Measurements from ENCODE around the gene SPPL2B.
"Not testable (repeated sequence)": the region's sequence is repeated elsewhere in the genome, so short reads cannot be mapped to it uniquely, and the experiment has no call there.

Gene SPPL2B

DNA sequence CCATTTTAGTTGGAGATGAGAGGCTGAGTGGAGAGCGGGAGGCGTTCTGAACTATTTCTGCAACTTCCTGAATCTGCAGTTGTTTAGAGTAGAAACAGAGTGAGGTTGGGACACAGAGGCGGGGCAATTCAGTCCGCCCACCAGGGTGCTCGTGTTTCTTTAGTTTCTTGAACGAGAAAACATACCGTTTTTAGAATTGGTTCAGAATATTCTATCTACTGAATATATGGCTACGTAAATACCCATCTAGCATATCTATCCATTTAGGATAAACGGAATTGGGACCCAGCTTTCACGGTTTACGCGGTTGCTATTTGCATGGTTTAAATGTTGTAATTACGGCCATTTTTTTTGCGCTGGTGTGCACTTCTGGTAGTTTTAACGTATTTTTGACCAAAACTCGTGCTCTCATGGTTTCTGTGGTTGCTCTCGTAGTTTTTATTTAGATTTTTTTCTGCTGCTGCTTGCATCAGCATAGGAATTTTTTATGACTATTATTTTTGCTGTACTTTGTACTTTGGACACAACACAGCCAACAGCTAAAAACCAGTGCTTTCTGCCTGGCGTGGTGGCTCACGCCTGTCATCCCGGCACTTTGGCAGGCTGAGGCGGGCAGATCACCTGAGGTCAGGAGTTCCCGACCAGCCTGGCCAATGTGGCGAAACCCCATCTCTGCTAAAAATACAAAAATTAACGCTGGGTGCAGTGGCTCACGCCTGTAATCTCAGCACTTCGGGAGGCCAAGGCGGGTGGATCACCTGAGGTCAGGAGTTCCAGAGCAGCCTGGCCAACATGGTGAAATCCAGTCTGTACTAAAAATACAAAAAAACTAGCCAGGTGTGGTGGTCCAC is 66.2 kb downstream of the SPPL2B start:
- Histone ChIP-seq H3K4me1 (ENCODE audit: insufficient read depth, low read length, poor library complexity, severe bottlenecking) (no peaks in the 10 kb centered on the region), H3K36me3 (ENCODE audit: insufficient read depth, low read length) (no peaks in the 10 kb centered on the region), H3K27me3 (ENCODE audit: insufficient read depth, low read length, poor library complexity, severe bottlenecking) (no peaks in the 10 kb centered on the region), H3K4me3 (ENCODE audit: low read length, poor library complexity, severe bottlenecking) (no peak overlapping the region), H2AFZ (ENCODE audit: low read length) (no peak overlapping the region), H3F3A (ENCODE audit: low read depth) (no peaks in the 10 kb centered on the region), H3K9ac (ENCODE audit: low read depth, low read length, poor library complexity, severe bottlenecking) (no peak overlapping the region), H4K20me1 (ENCODE audit: insufficient read depth, low read length, poor library complexity, severe bottlenecking) (no peaks in the 10 kb centered on the region), H3K79me2 (ENCODE audit: insufficient read depth, low read length) (no peaks in the 10 kb centered on the region), H3K4me2 (ENCODE audit: low read depth, low read length, poor library complexity, severe bottlenecking) (no peak overlapping the region), H3K9me3 (ENCODE audit: insufficient read depth, low read depth, low read length) (no peaks in the 10 kb centered on the region), H3K9me2 (replicated peaks; ENCODE audit: low read depth, low read length) (no peaks in the 10 kb centered on the region)
- no peak for TF ChIP-seq EZH2phosphoT487 (IDR thresholded peaks at IDR 0.05; ENCODE audit: borderline replicate concordance)
- TF ChIP-seq, protein P1, sequence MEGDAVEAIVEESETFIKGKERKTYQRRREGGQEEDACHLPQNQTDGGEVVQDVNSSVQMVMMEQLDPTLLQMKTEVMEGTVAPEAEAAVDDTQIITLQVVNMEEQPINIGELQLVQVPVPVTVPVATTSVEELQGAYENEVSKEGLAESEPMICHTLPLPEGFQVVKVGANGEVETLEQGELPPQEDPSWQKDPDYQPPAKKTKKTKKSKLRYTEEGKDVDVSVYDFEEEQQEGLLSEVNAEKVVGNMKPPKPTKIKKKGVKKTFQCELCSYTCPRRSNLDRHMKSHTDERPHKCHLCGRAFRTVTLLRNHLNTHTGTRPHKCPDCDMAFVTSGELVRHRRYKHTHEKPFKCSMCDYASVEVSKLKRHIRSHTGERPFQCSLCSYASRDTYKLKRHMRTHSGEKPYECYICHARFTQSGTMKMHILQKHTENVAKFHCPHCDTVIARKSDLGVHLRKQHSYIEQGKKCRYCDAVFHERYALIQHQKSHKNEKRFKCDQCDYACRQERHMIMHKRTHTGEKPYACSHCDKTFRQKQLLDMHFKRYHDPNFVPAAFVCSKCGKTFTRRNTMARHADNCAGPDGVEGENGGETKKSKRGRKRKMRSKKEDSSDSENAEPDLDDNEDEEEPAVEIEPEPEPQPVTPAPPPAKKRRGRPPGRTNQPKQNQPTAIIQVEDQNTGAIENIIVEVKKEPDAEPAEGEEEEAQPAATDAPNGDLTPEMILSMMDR (conservative IDR thresholded peaks at IDR 0.05; ENCODE audit: low read length): no peak

DNA sequence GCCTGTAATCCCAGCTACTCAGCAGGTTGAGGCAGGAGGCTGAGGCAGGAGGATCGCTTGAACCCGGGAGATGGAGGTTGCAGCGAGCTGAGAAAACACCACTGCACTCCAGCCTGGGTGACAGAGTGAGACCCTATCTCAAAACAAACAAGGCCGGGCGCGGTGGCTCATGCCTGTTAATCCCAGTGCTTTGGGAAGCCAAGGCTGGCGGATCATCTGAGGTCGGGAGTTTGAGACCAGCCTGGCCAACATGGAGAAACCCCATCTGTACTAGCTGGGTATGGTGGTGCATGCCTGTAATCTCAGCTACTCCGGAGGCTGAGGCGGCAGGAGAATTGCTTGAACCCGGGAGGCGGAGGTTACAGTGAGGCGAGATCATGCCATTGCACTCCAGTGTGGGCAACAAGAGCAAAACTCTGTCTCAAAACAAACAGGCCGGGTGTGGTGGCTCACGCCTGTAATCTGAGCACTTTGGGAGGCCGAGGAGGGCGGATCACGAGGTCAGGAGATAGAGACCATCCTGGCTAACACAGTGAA is 66.9 kb downstream of the SPPL2B start:
- not testable (repeated sequence) for H3K4me2 ChIP-seq (ENCODE audit: low read depth, low read length, poor library complexity, severe bottlenecking); H2AFZ ChIP-seq (ENCODE audit: low read length); H3F3A ChIP-seq (ENCODE audit: low read depth); H3K4me3 ChIP-seq (ENCODE audit: low read length, poor library complexity, severe bottlenecking); H3K9ac ChIP-seq (ENCODE audit: low read depth, low read length, poor library complexity, severe bottlenecking); H3K79me2 ChIP-seq (ENCODE audit: insufficient read depth, low read length); H3K36me3 ChIP-seq (ENCODE audit: insufficient read depth, low read length); H3K4me1 ChIP-seq (ENCODE audit: insufficient read depth, low read length, poor library complexity, severe bottlenecking); H4K20me1 ChIP-seq (ENCODE audit: insufficient read depth, low read length, poor library complexity, severe bottlenecking); H3K9me2 ChIP-seq (replicated peaks; ENCODE audit: low read depth, low read length); H3K27me3 ChIP-seq (ENCODE audit: insufficient read depth, low read length, poor library complexity, severe bottlenecking); H3K9me3 ChIP-seq (ENCODE audit: insufficient read depth, low read depth, low read length)

DNA sequence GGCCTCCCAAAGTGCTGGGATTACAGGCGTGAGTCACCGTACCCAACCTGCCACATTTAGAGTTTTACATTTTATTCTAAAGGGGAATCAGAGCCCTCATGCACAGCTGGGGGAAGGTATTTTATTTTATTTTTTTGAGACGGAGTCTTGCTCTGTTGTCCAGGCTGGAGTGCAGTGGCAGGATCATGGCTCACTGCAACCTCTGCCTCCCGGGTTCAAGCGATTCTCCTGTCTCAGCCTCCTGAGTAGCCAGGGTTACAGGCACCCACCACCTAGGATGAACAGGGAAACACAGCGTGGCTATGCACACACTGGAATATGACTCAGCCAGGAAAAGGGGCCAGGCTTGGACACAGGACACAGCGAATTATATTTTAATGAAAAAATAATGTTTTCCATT is 68.7 kb downstream of the SPPL2B start:
- not testable (repeated sequence) for H3K27me3 ChIP-seq (ENCODE audit: insufficient read depth, low read length, poor library complexity, severe bottlenecking); H3K4me3 ChIP-seq (ENCODE audit: low read length, poor library complexity, severe bottlenecking); H3F3A ChIP-seq (ENCODE audit: low read depth); H3K4me2 ChIP-seq (ENCODE audit: low read depth, low read length, poor library complexity, severe bottlenecking); H3K9ac ChIP-seq (ENCODE audit: low read depth, low read length, poor library complexity, severe bottlenecking); H4K20me1 ChIP-seq (ENCODE audit: insufficient read depth, low read length, poor library complexity, severe bottlenecking); H3K9me2 ChIP-seq (replicated peaks; ENCODE audit: low read depth, low read length); H3K36me3 ChIP-seq (ENCODE audit: insufficient read depth, low read length); H3K4me1 ChIP-seq (ENCODE audit: insufficient read depth, low read length, poor library complexity, severe bottlenecking); H2AFZ ChIP-seq (ENCODE audit: low read length); H3K79me2 ChIP-seq (ENCODE audit: insufficient read depth, low read length); H3K9me3 ChIP-seq (ENCODE audit: insufficient read depth, low read depth, low read length)

DNA sequence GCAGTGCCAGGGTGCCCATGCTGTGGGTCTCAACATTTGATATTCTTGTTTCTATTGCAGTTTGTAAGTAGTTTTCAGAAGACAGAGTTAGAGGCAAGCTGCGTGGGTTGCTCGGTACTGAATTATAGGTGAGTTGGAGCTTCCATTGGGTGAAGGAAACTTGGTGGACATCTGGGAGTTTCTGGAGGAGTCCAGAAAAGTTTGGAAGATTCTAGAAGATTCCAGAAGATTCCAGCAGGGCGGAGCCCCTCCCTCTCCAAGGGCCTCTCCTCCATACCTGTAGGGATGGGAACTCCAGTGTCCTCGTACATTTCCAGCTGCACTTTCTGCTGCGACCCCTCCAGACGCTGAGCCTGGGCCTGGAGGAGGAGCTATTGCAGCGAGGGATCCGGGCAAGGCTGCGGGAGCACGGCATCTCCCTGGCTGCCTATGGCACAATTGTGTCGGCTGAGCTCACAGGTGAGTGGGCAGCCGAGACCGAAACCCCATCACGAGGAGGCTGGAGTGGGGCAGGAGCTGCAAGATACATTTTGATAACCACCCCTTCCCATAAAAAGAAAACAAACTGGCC is 70.3 kb downstream of the SPPL2B start:
- no peak overlapping the region for H2AFZ ChIP-seq (ENCODE audit: low read length)
- no peaks in the 10 kb centered on the region for H3K27me3 ChIP-seq (ENCODE audit: insufficient read depth, low read length, poor library complexity, severe bottlenecking)
- TF ChIP-seq EZH2phosphoT487 (IDR thresholded peaks at IDR 0.05; ENCODE audit: borderline replicate concordance): no peak
- TF ChIP-seq, protein P1 (conservative IDR thresholded peaks at IDR 0.05; ENCODE audit: low read length): no peak
- no peaks in the 10 kb centered on the region for H3K9me2 ChIP-seq (replicated peaks; ENCODE audit: low read depth, low read length)
- H4K20me1 ChIP-seq (ENCODE audit: insufficient read depth, low read length, poor library complexity, severe bottlenecking): no peaks in the 10 kb centered on the region
- no peaks in the 10 kb centered on the region for H3K36me3 ChIP-seq (ENCODE audit: insufficient read depth, low read length)
- H3K9ac ChIP-seq (ENCODE audit: low read depth, low read length, poor library complexity, severe bottlenecking): no peak overlapping the region
- H3K79me2 ChIP-seq (ENCODE audit: insufficient read depth, low read length): no peaks in the 10 kb centered on the region
- H3K4me2 ChIP-seq (ENCODE audit: low read depth, low read length, poor library complexity, severe bottlenecking): no peak overlapping the region
- no peaks in the 10 kb centered on the region for H3K9me3 ChIP-seq (ENCODE audit: insufficient read depth, low read depth, low read length)
- H3F3A ChIP-seq (ENCODE audit: low read depth): no peaks in the 10 kb centered on the region
- no peaks in the 10 kb centered on the region for H3K4me1 ChIP-seq (ENCODE audit: insufficient read depth, low read length, poor library complexity, severe bottlenecking)
- H3K4me3 ChIP-seq (ENCODE audit: low read length, poor library complexity, severe bottlenecking): no peak overlapping the region
